ENCODE data around the gene ZNF462.

DNA sequence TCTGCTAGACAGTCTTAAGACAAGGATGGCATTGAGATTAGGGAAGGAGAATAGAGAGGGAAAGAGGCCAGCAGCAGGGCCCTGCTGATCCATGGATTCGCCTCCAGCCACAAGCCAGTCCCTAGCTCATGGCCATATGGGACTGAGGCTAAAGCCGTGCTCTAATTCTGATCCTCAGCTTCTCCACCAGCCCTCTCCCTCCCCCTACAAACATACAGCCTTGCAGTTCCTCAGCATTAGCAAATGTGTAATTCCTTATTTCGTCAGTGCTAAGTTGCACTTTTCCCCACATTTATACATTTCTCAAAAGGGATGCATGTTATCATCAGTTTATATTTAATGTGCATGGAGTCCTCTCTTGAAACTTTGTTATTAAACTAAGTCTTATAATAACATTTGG lies 34.8 kb downstream of the ZNF462 start:
- TF ChIP-seq, protein P1, sequence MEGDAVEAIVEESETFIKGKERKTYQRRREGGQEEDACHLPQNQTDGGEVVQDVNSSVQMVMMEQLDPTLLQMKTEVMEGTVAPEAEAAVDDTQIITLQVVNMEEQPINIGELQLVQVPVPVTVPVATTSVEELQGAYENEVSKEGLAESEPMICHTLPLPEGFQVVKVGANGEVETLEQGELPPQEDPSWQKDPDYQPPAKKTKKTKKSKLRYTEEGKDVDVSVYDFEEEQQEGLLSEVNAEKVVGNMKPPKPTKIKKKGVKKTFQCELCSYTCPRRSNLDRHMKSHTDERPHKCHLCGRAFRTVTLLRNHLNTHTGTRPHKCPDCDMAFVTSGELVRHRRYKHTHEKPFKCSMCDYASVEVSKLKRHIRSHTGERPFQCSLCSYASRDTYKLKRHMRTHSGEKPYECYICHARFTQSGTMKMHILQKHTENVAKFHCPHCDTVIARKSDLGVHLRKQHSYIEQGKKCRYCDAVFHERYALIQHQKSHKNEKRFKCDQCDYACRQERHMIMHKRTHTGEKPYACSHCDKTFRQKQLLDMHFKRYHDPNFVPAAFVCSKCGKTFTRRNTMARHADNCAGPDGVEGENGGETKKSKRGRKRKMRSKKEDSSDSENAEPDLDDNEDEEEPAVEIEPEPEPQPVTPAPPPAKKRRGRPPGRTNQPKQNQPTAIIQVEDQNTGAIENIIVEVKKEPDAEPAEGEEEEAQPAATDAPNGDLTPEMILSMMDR (conservative IDR thresholded peaks at IDR 0.05), result no peak
- TF ChIP-seq ZFX (IDR thresholded peaks at IDR 0.05), result no peak
